HG03045 (cell line): ENCODE data around the gene ANO7.

ENCODE experiments used
- ATAC-seq: cut with Tn5 transposase; IDR thresholded peaks from one replicate; pipeline ENCODE4 v1.9.1; 2021; ENCODE audit warnings: mild to moderate bottlenecking, moderate library complexity; ENCODE audit not compliant: unreplicated experiment

Gene ANO7

GRCh38 chr2:241207151-241207550 is 18.7 kb downstream of the ANO7 start:
- ATAC-seq: no peak

GRCh38 chr2:241207641-241208040 is 19.2 kb downstream of the ANO7 start:
- ATAC-seq: no peak

- no peak for ATAC-seq
These were observed 19.6 kb downstream of the ANO7 start for GRCh38 chr2:241208058-241208457.

GRCh38 chr2:241209271-241209670 is 20.8 kb downstream of the ANO7 start:
- no peak for ATAC-seq

GRCh38 chr2:241211276-241211675 is 22.8 kb downstream of the ANO7 start:
- no peak for ATAC-seq

GRCh38 chr2:241213041-241213440 is 24.6 kb downstream of the ANO7 start:
- no peak for ATAC-seq

- no peak for ATAC-seq
These were observed 25.1 kb downstream of the ANO7 start for GRCh38 chr2:241213567-241213966.

GRCh38 chr2:241214209-241214608 is 25.7 kb downstream of the ANO7 start:
- no peak for ATAC-seq

- no peak for ATAC-seq
These were observed 26.3 kb downstream of the ANO7 start for GRCh38 chr2:241214766-241215165.

- no peak for ATAC-seq
These were observed 26.9 kb downstream of the ANO7 start for GRCh38 chr2:241215421-241215820.

GRCh38 chr2:241216211-241216761 is 27.8 kb downstream of the ANO7 start:
- no peak for ATAC-seq

GRCh38 chr2:241217320-241218031 is 29.0 kb downstream of the ANO7 start:
- no peak for ATAC-seq

GRCh38 chr2:241218131-241219029 is 29.9 kb downstream of the ANO7 start:
- ATAC-seq: no peak

- ATAC-seq: no peak
These were observed 30.5 kb downstream of the ANO7 start for GRCh38 chr2:241219030-241219382.

GRCh38 chr2:241219856-241220356 is 31.4 kb downstream of the ANO7 start:
- no peak for ATAC-seq

GRCh38 chr2:241223211-241224017 is 34.9 kb downstream of the ANO7 start:
- ATAC-seq: no peak

- ATAC-seq: no peak
These were observed 35.8 kb downstream of the ANO7 start for GRCh38 chr2:241224018-241224850.

- no peak for ATAC-seq
These were observed 36.5 kb downstream of the ANO7 start for GRCh38 chr2:241224851-241225438.

GRCh38 chr2:241225545-241225944 is 37.1 kb downstream of the ANO7 start:
- no peak for ATAC-seq

- ATAC-seq: no peak
These were observed 37.5 kb downstream of the ANO7 start for GRCh38 chr2:241225983-241226382.
